ENCODE measurements around the gene MTREX.
A peak's percentile ranks its signal among the peaks of the same experiment; 100 is the strongest.

MTREX gene

GRCh38 chr5:55429613-55430253 is 121.9 kb downstream of the MTREX start:
- no peak for DNase-seq (ENCODE audit: low spot score)

GRCh38 chr5:55432549-55432948 is 124.8 kb downstream of the MTREX start:
- DNase-seq (ENCODE audit: low spot score) = no peak

GRCh38 chr5:55437452-55437851 is 129.7 kb downstream of the MTREX start:
- DNase-seq (ENCODE audit: low spot score) = no peak

- no peak for DNase-seq (ENCODE audit: low spot score)
These were observed 130.0 kb downstream of the MTREX start for GRCh38 chr5:55437859-55438206.

- peak; percentile 26 for DNase-seq (ENCODE audit: low spot score)
These were observed 131.2 kb downstream of the MTREX start for GRCh38 chr5:55438998-55439397.

GRCh38 chr5:55440188-55440646 is 132.4 kb downstream of the MTREX start:
- peak; percentile 77 for DNase-seq (ENCODE audit: low spot score)

GRCh38 chr5:55441107-55441771 is 133.4 kb downstream of the MTREX start:
- DNase-seq (ENCODE audit: low spot score) = no peak

- no peak for DNase-seq (ENCODE audit: low spot score)
These were observed 134.2 kb downstream of the MTREX start for GRCh38 chr5:55441954-55442353.

- DNase-seq (ENCODE audit: low spot score) = no peak
These were observed 138.0 kb downstream of the MTREX start for GRCh38 chr5:55445791-55446190.

GRCh38 chr5:55446640-55447351 is 139.0 kb downstream of the MTREX start:
- DNase-seq (ENCODE audit: low spot score) = no peak

- peak; percentile 40 for DNase-seq (ENCODE audit: low spot score)
These were observed 142.4 kb downstream of the MTREX start for GRCh38 chr5:55450050-55450765.

- no peak for DNase-seq (ENCODE audit: low spot score)
These were observed 144.2 kb downstream of the MTREX start for GRCh38 chr5:55451976-55452375.

- no peak for DNase-seq (ENCODE audit: low spot score)
These were observed 145.4 kb downstream of the MTREX start for GRCh38 chr5:55453211-55453610.

GRCh38 chr5:55454282-55454681 is 146.5 kb downstream of the MTREX start:
- DNase-seq (ENCODE audit: low spot score) = no peak

- DNase-seq (ENCODE audit: low spot score) = peak; percentile 19
These were observed 148.6 kb downstream of the MTREX start for GRCh38 chr5:55456216-55456895.

- DNase-seq (ENCODE audit: low spot score) = no peak
These were observed 151.8 kb downstream of the MTREX start for GRCh38 chr5:55459572-55459971.

- DNase-seq (ENCODE audit: low spot score) = no peak
These were observed 155.8 kb downstream of the MTREX start for GRCh38 chr5:55463613-55464012.

- no peak for DNase-seq (ENCODE audit: low spot score)
These were observed 160.2 kb downstream of the MTREX start for GRCh38 chr5:55467862-55468551.

GRCh38 chr5:55469839-55470238 is 162.1 kb downstream of the MTREX start:
- no peak for DNase-seq (ENCODE audit: low spot score)

GRCh38 chr5:55470282-55470681 is 162.5 kb downstream of the MTREX start:
- no peak for DNase-seq (ENCODE audit: low spot score)

- no peak for DNase-seq (ENCODE audit: low spot score)
These were observed 163.7 kb downstream of the MTREX start for GRCh38 chr5:55471468-55471867.

Data from AG20443 (cell line).